GM18517 (cell line): ENCODE results near the gene IQSEC1.
A peak's percentile ranks its signal among the peaks of the same experiment; 100 is the strongest.

ENCODE experiments used
- ATAC-seq: cut with Tn5 transposase; IDR thresholded peaks from one replicate; pipeline ENCODE4 v1.9.1; 2021; ENCODE audit warnings: mild to moderate bottlenecking, moderate library complexity; ENCODE audit not compliant: unreplicated experiment

The IQSEC1 gene

GRCh38 chr3:13005301-13005700 lies 67.9 kb downstream of the IQSEC1 start:
- ATAC-seq: no peak

- ATAC-seq: no peak
Measured at GRCh38 chr3:13004376-13004775, 68.9 kb downstream of the IQSEC1 start.

GRCh38 chr3:13003608-13004007 lies 69.6 kb downstream of the IQSEC1 start:
- no peak for ATAC-seq

GRCh38 chr3:13002398-13003124 lies 70.7 kb downstream of the IQSEC1 start:
- ATAC-seq: peak; percentile 81

- no peak for ATAC-seq
Measured at GRCh38 chr3:12999147-13000140, 73.8 kb downstream of the IQSEC1 start.

GRCh38 chr3:12998648-12999047 lies 74.6 kb downstream of the IQSEC1 start:
- no peak for ATAC-seq

- ATAC-seq: no peak
Measured at GRCh38 chr3:12997387-12997786, 75.8 kb downstream of the IQSEC1 start.

GRCh38 chr3:12996181-12996506 lies 77.1 kb downstream of the IQSEC1 start:
- ATAC-seq: no peak

GRCh38 chr3:12995389-12996180 lies 77.6 kb downstream of the IQSEC1 start:
- ATAC-seq: no peak

GRCh38 chr3:12994607-12995388 lies 78.4 kb downstream of the IQSEC1 start:
- peak; percentile 60 for ATAC-seq

GRCh38 chr3:12994357-12994606 lies 78.9 kb downstream of the IQSEC1 start:
- ATAC-seq: no peak

- ATAC-seq: no peak
Measured at GRCh38 chr3:12993517-12994356, 79.5 kb downstream of the IQSEC1 start.

- no peak for ATAC-seq
Measured at GRCh38 chr3:12992629-12993516, 80.4 kb downstream of the IQSEC1 start.

- no peak for ATAC-seq
Measured at GRCh38 chr3:12991861-12992281, 81.4 kb downstream of the IQSEC1 start.

- no peak for ATAC-seq
Measured at GRCh38 chr3:12991481-12991837, 81.8 kb downstream of the IQSEC1 start.

GRCh38 chr3:12990781-12991480 lies 82.3 kb downstream of the IQSEC1 start:
- ATAC-seq: no peak

- ATAC-seq: no peak
Measured at GRCh38 chr3:12990306-12990705, 82.9 kb downstream of the IQSEC1 start.

GRCh38 chr3:12988728-12989454 lies 84.3 kb downstream of the IQSEC1 start:
- ATAC-seq: no peak
